ENCODE results near the gene PCDHGB4.
"Not testable (repeated sequence)": the region's sequence is repeated elsewhere in the genome, so short reads cannot be mapped to it uniquely, and the experiment has no call there.

PCDHGB4 gene

DNA sequence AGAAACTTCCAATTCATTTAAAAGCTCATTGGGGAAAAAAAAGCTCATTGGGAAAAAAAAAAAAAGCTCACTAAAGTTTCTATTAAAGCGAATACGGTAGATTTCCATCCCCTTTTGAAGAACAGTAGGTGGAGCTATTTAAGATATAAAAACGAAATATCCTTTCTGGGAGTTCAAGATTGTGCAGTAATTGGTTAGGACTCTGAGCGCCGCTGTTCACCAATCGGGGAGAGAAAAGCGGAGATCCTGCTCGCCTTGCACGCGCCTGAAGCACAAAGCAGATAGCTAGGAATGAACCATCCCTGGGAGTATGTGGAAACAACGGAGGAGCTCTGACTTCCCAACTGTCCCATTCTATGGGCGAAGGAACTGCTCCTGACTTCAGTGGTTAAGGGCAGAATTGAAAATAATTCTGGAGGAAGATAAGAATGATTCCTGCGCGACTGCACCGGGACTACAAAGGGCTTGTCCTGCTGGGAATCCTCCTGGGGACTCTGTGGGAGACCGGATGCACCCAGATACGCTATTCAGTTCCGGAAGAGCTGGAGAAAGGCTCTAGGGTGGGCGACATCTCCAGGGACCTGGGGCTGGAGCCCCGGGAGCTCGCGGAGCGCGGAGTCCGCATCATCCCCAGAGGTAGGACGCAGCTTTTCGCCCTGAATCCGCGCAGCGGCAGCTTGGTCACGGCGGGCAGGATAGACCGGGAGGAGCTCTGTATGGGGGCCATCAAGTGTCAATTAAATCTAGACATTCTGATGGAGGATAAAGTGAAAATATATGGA lies 43.0 kb downstream of the PCDHGB4 start, which contains the start of gene PCDHGA12:
PCDHGA12 (plus strand) TSS at position 176 of the 782 bp plus-strand sequence; CDS start at position 429, 253 bp downstream.
- DNase-seq (ENCODE audit: low spot score): no peak

DNA sequence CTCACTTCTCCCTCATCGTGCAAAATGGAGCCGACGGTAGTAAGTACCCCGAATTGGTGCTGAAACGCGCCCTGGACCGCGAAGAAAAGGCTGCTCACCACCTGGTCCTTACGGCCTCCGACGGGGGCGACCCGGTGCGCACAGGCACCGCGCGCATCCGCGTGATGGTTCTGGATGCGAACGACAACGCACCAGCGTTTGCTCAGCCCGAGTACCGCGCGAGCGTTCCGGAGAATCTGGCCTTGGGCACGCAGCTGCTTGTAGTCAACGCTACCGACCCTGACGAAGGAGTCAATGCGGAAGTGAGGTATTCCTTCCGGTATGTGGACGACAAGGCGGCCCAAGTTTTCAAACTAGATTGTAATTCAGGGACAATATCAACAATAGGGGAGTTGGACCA lies 43.8 kb downstream of the PCDHGB4 start:
- no peak for DNase-seq (ENCODE audit: low spot score)

DNA sequence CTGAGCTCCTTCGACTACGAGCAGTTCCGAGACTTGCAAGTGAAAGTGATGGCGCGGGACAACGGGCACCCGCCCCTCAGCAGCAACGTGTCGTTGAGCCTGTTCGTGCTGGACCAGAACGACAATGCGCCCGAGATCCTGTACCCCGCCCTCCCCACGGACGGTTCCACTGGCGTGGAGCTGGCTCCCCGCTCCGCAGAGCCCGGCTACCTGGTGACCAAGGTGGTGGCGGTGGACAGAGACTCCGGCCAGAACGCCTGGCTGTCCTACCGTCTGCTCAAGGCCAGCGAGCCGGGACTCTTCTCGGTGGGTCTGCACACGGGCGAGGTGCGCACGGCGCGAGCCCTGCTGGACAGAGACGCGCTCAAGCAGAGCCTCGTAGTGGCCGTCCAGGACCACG lies 44.8 kb downstream of the PCDHGB4 start:
- not testable (repeated sequence) for DNase-seq (ENCODE audit: low spot score)

DNA sequence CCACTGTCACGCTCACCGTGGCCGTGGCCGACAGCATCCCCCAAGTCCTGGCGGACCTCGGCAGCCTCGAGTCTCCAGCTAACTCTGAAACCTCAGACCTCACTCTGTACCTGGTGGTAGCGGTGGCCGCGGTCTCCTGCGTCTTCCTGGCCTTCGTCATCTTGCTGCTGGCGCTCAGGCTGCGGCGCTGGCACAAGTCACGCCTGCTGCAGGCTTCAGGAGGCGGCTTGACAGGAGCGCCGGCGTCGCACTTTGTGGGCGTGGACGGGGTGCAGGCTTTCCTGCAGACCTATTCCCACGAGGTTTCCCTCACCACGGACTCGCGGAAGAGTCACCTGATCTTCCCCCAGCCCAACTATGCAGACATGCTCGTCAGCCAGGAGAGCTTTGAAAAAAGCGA lies 45.2 kb downstream of the PCDHGB4 start:
- DNase-seq (ENCODE audit: low spot score): not testable (repeated sequence)

DNA sequence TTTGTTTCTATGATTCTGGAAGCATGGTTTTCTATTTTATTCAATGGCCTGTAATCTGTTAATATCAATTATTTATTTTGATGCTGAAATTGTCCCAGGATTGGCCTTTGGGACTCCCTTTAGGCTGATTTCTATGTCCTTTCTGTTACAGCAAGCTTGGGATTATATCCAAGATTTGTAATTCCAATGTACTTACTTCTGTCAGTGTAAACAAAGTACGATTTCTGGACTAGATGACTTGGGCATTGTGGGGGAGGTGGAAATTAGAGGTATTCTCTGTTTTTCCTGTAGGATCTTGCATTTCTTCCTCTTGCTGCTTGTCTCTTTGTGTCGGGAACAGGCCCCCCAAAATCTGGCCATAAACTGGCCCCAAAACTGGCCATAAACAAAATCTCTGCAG lies 46.5 kb downstream of the PCDHGB4 start:
- no peak for DNase-seq (ENCODE audit: low spot score)

DNA sequence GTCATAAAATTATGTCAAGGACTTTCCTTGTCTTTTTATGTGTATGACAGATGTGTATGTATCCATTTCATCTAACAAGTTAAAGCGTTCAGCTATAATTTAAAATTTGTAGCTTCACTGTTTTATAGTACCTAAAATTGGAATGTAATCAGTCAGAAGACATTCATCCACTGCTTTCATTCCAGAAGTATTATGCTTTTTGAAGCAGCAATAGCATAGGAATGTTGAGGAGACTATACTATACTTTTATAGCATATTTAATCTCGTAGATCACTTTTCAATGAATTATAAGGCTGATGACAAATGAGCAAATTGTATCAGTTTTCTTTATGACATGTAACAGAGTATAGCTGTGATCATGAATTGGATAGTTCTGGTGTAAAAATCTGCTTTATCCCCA lies 49.7 kb downstream of the PCDHGB4 start:
- no peak for DNase-seq (ENCODE audit: low spot score)

DNA sequence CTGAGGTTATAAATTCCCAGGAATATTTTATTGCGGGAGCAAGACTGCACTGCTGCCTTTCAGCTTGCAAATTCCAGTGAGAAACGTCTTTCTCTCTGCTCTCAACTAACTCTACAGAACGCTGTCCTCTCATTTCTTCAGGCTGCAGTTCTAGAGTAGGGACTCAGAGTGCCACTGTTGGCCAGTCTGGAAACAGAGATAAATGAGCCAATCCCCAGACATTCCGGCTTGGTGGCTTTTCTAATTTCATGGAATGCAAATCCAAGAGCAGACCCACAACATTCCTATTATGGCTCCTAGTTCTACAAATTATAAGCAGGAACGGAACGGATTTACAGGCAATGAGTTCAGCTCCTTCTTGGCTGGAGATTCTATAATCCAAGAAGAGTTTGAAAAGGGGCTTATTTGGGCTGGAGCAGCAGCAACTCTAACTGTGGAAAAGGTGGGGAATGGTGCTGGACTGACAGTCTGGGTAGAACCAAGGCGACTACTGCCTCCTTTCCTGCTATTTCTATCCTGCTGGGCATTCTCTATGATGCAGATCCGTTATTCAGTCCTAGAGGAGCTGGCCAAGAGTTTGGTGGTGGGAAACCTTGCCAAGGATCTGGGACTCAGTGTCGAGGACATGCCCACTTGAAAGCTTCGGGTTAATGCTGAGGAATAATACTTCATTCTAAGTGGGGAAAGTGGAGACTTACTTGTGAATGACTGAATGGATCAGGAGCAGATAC lies 52.1 kb downstream of the PCDHGB4 start:
- DNase-seq (ENCODE audit: low spot score): no peak
